ENCODE data around the gene ANKRD66.
"Not testable (repeated sequence)": the region's sequence is repeated elsewhere in the genome, so short reads cannot be mapped to it uniquely, and the experiment has no call there.

The ANKRD66 gene

DNA sequence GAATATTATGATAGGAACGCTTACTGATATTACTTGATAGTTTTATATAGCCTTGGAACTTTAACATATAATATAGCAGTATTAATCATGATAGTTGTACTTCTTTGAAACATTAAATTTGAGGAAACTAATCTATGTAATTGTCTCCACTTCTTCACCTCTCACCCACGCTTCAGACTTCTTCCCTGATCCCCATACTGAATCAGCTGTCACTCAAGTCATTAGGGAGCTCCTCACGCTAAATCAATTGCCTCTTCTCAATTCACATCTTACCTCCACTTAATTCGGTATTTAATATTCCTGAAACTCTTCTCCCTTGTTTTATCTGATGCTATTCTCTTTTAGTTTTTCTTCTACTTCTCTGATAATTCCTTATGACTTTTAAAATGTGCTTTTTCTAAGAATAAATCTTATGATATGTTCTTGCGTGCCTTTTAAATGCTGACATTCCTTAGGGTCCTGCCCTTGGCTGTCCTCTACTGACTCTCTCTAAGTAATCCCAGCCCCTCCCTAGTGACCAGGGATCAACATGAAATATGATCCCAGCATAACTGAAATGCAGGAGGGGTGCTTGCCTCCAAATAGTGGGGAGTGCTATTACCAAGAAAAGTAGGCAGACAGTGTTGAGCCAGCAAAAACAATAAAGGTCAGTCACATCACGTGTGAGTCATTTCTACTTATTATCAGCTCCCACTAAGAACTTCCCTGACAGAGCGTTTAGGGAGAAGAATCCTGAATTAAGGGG, 9.9 kb downstream of the ANKRD66 start:
- DNase-seq: no peak

DNA sequence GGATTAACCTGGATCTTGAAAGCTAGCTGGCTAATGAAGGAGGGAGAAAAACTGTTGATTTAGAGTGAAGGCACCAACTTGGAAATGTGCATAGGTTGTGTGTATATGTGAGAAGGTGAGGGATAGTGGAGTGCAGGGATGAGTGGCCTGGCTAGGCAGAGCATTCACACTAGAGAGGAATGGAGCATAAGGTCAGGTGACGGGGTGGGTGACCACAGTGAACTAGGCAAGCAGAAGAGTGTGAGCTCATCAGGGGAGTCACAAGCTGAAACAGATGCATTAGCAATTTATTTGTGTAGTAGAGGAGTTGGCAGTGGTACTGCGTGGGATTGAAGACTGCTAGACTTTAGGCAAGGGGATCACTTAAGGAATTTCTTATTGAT, 10.5 kb downstream of the ANKRD66 start:
- DNase-seq: no peak

DNA sequence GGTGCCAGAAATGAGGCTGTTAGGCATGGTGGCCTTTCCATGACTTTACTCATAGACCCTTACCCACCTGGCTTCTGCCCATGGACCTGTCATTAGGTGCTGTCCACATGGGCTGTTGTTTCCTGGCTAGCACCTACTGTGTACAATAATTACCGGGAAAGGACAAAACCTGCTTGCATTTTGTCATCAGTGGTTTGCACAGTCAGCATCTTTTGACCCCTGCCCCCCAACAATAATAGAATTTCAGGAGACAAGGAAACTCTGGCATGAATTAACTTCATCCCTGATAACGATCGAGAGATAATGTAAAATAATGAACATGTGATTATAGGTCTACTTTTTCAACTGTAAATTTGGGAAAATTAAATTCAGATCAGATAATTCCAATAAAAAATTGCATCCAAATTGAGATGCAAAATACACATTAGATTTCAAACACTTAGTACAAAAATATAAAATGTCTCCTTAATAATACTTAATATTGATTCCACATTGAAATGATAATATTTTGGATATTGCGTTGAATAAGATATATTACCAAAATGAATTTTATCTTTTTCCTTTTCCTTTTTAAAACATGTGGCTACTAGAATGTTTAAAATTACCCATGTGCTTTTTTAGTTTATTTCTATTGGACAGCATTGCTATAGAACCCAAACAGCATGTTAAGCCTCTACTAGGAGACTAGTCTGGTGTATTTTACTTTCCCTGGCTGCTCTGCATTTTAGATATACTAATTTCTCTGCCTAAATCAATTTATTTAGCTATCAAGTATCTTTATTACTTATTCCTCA, 12.4 kb downstream of the ANKRD66 start:
- DNase-seq: no peak

DNA sequence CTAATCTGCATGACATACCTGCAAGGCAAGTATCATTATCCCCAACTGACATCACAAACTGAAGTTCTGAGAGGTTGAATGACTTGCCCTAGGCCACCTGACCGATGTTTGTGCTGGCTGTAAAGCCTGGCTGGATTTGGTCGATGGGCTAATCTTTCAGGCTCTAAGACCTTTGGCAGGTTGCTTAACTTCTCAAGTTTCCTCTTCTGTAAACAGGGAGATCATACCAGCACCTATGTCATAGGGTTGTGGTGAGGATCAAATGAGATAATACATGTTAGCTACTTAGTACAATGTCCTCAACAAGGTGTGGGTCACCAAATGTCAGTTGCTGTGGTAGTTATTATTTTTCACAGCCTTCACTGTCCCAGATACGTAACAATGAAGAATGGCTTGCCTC, 14.2 kb downstream of the ANKRD66 start:
- DNase-seq: no peak

DNA sequence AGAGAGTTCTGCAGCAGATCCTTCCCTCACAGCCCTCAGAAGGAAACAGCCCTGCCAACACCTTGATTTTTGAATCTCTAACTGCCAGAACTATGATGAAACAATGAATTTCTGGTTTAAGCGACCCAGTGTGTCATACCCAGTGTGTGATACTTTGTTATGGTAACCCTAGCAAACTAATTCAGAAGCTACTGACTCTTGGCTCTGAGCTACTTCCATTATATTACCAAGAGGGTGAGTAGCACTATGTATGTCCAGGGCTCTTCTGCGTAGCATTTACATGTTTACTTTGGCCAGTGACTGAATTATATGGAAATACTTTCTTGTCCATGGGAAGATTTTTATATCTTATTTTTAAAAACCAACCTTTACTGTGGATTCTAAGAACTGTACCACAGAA, 16.7 kb downstream of the ANKRD66 start:
- DNase-seq: no peak

DNA sequence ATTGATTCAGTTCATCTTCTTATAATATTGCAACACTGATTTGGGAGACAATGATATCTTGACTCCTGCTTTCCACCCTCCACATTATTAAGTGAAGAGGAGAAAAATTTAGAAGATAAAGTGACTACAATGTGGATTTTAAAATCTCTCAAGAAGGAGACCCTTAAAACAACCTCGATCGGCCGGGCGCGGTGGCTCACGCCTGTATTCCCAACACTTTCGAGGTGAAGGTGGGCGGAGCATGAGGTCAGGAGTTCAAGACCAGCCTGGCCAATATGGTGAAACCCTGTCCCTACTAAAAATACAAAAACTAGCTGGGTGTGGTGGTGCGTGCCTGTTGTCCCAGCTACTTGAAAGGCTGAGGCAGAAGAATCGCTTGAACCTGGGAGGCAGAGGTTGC, 17.5 kb downstream of the ANKRD66 start:
- not testable (repeated sequence) for DNase-seq

DNA sequence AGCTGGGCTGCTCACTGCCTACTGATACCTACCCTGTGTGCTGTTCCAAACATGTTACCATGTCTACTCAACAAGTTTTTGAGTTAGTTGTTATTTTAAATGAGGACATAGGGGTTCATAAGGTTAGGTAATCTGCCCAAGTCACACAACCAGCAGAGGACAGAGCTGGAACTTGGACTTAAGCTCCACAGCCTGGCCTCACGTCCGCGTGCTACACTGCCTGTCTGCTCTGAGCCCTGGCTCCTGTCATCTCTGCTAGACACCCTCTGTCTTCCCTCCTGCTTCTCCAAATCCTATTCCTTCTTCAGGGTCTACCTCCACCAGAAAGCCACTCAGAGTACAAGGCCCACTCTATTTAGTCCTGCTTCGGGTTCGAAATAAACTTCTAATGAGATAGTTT, 18.2 kb downstream of the ANKRD66 start:
- DNase-seq: no peak

DNA sequence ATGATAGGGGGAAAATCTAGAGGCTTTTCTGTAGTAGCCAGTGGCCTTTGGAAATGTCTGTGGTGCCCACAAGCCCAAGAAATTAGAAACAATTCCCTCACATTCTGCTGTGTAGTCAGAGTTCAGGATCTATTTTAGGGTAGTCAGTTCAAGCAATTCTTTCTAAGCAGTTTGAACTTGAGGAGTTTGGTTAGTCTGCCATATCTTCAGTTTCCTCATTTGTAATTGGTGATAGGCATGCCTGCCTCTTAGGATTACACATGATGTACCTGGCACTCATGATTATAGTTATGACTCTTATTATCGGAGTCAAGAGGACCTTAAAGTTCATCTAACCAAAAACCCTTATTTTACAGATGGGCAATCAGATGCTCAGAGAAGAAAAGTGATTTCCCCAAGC, 25.3 kb downstream of the ANKRD66 start:
- DNase-seq: no peak

DNA sequence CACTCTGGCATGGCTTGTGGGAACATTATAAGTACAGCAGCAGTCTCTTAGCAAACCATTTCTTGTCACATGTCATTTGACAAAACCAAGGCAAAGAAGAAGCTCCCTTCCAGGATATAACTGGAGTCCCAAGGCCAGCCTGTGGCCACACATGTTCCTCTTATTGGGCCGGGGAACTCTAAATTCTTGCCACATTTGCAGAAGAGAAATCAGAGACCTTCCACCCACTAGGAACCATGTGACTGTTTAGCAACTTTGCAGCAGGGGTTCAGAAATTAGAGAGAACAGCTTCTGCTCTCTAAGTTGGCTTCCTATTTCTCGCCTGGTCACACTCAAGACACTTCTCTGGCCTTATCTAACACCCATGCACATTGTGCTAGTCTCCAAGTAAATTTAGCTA, 26.0 kb downstream of the ANKRD66 start:
- no peak for DNase-seq

DNA sequence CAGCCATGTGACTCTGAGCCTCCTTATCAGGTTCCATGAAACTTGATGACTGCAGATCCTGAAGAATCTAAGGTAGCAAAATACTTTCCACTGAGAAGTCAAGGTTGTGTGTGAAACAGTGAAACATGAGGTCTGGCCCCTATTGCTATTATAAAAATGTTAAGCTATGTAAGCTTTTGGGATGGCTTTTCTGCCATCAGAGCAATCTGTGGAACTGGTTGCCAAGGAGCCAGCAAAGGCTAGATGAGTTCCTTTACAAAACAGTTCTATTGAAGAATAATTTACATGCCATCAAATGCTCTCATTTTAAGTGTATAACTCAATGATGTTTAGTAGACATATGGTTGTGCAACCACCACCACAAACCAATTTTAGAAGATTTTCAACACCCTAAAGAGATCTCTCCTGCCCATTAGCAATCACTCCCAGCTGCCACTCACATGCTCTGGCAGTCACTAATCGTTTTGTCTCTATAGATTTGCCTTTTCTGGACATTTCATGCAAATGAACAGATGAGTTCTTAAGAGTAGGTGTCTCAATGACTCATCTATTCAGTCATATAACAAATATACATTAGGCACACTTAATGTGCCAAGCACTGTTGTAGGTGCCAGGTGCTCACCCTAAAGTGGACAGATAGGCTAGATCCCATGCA, 26.6 kb downstream of the ANKRD66 start:
- DNase-seq: no peak

DNA sequence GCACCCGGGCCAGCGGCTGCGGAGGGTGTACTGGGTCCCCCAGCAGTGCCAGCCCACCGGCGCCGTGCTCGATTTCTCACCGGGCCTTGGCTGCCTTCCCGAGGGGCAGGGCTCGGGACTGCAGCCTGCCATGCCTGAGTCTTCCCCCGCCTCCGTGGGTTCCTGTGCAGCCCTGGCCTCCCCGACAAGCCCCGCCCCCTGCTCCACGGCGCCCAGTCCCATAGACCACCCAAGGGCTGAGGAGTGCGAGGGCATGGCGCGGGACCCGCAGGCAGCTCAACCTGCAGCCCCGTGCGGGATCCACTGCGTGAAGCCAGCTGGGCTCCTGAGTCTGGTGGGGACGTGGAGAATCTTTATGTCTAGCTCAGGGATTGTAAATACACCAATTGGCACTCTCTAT, 28.0 kb downstream of the ANKRD66 start:
- DNase-seq: not testable (repeated sequence)

DNA sequence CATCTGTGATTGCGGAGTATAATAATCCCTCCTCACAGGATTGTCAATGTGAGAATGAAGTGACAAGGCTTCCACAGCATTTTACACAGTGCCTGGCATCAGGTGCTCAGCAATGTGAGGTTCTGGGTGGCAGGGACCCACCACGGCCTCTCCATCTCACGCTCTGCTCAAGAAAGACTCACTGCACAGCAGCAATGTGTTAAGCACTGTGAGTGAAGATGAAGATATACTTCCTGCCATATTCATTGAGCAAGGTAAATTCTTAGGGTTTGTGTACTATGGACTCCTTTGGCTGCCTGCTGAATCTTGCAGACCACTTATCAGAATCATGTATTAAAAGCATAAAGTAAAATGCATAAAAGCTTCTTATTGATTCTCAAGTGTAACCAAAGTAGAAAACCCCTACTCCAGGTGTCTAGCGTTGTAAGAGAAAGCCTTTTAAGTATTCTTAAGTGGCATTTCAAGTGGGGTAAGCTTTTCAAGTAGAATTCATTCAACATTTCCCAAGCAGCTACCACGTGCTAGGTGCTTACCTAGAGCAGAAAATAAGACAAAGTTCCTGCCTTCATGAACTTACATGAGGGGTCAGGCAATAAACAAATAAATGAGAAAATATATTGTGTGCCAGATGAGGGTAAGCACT, 29.5 kb downstream of the ANKRD66 start:
- DNase-seq: peak; percentile 92

DNA sequence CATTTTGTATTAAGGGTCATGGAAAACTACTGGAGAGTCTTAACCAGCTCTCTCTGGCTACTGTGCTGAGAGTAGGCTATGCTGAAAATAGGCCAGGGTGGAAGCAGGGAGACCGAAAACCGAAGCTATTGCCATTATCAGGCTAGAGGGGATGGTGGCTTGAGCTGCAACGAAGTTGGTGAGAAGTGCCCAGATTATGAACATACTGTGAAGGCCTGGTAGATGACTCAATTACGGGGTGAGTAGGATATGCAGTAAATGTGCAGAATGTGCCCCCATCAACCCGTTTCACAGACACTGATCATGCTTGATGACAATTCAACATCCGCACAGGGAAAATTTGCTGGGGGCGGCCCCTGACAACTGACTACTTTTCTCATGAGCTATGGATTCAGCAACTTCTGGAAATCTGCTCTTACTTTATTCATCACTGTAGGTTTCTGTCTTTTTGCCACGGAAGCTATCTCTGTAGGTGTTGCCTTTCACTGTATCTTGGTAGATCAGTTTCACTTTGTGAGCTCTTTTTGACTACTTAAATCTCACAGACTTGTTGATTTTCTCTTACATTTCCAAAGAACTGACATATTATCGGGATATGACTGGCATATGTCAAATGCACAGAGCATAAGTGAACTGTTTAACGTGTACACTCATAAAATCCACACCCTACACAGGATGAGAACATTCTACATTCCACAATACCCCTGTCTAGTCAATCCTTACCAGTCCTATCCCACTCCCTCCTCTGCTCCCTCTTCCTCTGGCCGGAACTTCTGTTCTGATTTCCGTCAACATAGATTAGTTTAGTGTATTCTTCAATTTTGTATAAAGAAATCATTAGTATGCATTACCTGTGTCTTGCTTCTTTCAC, 31.0 kb downstream of the ANKRD66 start:
- no peak for DNase-seq

DNA sequence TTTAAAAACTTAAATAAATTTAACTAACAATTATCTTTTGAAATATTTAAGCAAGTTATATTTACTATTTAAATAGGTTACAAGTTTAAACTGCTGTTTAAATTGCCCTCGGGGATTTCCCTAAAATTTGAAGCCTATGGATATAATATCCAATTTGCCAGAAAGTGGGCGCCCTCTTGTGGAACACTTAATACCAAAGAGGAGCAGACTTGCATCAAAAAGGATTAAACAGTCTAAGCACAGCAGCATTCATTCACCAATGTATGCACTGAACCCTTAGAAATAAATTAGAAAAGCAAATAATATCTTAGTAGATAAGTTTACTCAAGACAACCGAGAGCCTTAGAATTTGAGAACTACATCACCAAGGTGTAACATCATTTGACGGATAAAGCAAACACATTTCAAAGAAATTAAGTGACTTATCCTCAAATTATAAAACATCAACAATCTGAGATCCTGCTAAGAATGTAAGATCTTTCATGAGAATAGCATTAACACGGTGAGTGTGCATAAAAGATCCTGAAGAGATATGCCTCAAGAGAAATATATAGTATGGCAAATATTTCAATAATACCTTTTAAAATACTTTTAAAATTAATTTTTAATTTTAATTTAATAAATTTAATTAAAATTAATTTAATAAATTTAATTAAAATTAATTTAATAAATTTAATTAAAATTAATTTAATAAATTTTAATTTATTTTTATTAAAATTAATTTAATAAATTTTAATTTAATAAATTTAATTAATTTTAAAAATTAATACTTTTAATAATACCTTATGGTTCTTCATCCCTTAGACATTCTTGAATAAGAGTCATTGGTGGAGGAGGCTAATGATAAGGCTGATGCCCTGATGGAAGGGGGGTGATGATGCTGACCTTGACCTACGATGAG, 35.0 kb downstream of the ANKRD66 start:
- DNase-seq: peak; percentile 51

DNA sequence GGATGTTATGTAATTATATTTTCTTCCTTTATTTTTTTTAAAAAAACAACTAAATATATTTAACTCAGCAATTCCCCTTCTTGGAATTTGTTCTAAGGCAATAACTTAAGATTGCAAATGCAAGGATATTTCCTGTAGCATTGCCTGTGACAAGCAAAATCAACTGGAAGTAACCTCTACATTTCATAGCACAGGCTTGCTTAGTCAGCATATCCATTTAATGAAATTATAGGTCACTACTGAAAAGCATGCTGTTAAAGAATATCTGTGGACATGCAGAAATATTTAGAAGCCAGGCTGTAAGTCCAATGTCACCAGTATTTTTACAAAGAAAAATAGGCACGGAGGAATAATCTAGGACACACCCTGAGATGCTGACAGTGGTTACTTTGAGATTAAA, 37.8 kb downstream of the ANKRD66 start:
- DNase-seq: no peak

DNA sequence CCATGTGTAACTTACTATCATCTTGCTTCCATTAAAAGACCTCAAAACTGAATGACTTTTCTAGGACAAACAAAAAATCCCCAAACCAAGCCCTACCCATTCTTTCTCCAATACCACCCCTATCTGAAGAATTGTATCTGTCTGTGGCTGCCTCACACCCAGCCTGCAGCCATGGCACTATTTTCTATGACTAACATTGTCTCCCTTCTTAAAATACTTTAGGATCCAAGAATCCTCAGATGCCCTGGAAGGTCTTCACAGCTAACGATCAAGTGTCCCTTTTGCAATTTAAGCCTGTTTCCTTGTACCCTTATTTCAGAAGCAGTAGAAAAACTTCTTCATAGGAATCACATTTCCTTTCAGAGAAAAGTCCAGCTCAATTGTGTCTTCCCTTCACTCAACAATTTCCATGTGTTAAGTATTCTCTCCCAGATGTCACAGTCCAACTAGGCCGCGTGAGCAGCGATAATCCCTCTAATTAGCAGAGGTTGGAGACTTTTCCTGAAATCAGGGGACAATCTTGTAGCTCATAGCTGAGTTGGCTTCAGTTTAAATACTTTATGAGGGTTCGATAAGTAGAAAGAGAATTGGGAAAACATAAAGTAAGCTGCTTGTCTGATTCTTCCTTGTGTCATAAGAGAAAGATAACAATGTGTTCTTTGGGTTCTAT, 41.3 kb downstream of the ANKRD66 start:
- no peak for DNase-seq

DNA sequence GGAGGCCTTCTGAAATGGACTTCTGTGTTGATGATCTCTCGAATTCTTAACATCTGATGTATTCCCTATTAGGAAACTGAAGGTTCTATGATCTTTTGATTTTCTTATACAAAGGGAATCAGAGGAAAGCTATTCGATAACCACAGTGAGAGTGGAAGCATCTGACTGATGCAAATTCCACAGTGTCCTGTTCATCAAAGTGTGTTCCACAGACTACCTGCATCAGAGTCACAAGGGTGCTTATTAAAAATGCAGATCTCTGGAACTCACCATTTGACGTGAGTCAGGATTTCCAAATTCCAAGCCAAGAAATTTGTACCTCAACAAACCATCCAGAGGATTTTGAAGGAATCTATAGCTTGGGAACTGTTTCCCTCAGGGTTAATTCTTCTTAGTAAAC, 42.1 kb downstream of the ANKRD66 start:
- no peak for DNase-seq

DNA sequence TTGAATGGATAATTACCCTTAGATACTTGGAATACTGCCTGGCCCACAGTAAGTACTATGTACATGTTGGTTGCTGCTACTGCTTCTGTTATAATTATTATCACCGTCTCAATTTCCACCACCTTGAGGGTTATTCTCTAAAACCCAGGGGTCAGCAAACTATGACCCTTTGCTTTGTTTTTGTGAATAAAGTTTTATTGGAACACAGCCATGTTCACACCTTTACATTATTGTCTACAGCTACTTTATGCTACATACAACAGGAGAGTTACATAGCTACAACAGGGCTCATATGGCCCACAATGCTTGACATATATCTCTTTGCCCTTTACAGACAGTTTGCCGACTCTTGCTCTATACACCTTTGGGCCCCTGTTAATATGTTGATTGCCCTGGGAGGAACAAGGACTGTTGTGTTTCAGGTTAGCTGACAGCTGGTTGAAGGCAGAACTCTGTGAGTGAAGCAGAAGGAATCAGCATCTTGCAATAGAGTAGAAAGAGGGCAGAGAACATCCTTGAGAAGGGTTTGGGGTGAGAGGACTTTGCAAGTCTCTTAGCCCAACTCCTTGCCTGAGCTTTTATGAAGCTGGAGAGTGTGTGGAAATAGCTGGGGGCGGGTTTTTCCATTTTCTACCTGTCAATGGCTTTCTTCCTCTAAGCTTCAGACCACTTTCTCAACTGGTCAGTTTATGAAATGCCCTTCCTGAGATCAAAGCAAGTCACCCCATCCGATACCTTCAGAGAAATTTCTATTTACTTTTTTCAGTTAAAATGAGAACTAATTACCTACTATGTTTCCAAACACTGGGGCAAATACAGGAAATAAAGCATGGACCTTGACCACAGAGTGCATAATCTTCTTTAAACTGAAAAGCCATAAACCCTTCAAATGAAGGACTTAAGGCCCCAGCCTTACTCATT, 43.0 kb downstream of the ANKRD66 start:
- DNase-seq: no peak

DNA sequence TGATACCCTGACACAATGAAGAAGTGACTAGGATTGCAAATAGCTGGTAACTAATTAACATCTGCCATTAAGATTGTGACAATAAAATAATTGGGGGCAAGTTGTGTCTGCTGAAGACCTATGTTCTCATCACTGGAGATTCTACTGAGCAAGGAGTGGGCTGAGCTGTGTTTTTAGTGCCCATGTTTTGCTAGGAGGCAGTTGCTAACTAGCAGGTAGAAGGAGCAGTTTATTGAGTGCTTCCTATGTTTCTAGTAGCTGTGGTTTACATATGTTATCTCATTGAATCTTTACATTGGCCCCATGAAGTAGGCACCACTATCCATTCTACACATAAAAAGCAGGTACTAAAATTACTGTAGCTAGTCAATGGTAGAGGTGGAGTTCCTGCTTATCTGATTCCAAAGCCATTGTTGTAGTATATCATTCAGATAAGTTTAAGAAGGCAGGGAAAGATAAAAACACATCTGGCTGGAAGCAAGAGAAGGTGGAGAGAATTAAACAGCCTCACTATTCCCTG, 43.7 kb downstream of the ANKRD66 start:
- no peak for DNase-seq

All from DMS79 treated with DMSO at 0.1 percent for 48 hours (cell line).